Epithelial cell of proximal tubule (primary cell): ENCODE measurements around the gene NHLH1. TPM values are rescaled to one million over a fixed set of nuclear protein-coding genes. Genes with fewer than 3 reads are reported as not detected.

Source experiments
- DNase-seq: peaks from one replicate; pipeline ENCODE4 v3.0.0-alpha.2; 2011; ENCODE audit warnings: low read depth
- H3K4me3 ChIP-seq: 2 replicates; pipeline ENCODE4 v1.5.1; 2011; ENCODE audit warnings: low read depth, mild to moderate bottlenecking, low read length
- CTCF ChIP-seq: conservative IDR thresholded peaks from 2 replicates; pipeline ENCODE4 v1.5.1; 2012; ENCODE audit warnings: low read depth, mild to moderate bottlenecking, low read length
- total RNA-seq: library from RNA; depleted of rRNA; stranded (reverse); fragments of >200 nt; gene quantifications from 2 replicates; pipeline ENCODE4 v1.2.3, GENCODE V29; 2015

Gene NHLH1
- total RNA-seq, 1 donor from 2014 or later: not detected

DNA sequence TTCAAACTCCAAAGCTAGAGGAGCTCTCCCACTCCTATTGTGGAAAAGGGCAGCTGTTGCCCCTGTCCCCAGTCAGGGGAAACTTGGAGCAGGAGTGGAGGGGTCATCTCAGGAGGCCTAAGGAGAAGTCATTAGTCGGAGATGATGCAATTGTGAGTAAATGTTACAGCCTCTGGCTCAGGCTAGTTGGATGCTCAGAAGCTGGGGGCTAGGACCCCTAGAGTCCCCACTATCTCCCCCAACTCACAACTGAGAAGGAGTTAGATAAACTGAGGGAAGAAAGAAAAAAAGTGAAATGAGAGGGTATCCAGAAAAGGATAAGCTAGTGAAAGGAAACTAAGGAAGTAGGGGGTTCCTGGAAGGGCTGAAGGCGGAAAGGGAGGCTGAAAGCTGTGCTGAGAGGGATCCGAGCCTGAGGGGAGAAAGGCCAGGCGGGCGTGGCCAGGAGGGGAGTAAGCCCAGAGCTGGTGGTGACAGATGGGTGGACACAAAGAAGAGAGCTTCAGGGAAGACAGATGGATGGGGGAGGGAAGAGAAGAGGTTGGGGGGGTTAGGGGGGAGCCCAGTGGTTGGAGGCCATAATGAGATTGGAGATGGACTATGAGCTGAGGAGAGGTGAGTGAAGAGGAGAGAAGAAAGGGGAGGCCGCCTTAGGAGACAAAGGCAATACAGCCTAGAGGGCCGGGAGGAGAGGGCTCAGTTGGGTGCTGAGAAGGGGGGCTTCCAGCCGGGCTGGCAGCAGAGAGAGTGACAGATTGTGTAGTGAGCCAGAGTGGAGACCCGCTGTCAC is 4.5 kb upstream of the NHLH1 start:
- no peak for DNase-seq
- no peak for TF ChIP-seq CTCF
- no peak overlapping the region for H3K4me3 ChIP-seq

DNA sequence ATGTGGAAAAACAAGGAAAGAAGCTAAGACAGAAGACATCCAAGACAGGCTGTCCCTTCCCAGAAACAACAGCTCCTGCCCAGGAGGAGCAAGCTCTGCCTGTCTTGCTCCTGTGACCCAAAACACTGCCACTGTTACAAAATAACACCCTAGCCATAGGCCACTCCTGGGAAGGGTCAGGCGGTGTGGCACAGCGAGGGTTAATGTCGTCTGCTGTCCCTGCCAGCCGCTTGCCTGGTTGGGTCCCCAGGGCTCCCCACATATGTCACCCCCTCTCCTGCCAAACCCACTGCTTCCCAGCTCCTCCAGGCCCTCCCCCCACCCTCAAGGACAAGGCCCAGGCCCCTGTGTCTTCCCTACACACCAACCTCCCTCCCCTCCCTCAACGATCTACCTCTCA is 3.9 kb upstream of the NHLH1 start:
- no peak for DNase-seq
- no peak overlapping the region for H3K4me3 ChIP-seq
- TF ChIP-seq CTCF: no peak

DNA sequence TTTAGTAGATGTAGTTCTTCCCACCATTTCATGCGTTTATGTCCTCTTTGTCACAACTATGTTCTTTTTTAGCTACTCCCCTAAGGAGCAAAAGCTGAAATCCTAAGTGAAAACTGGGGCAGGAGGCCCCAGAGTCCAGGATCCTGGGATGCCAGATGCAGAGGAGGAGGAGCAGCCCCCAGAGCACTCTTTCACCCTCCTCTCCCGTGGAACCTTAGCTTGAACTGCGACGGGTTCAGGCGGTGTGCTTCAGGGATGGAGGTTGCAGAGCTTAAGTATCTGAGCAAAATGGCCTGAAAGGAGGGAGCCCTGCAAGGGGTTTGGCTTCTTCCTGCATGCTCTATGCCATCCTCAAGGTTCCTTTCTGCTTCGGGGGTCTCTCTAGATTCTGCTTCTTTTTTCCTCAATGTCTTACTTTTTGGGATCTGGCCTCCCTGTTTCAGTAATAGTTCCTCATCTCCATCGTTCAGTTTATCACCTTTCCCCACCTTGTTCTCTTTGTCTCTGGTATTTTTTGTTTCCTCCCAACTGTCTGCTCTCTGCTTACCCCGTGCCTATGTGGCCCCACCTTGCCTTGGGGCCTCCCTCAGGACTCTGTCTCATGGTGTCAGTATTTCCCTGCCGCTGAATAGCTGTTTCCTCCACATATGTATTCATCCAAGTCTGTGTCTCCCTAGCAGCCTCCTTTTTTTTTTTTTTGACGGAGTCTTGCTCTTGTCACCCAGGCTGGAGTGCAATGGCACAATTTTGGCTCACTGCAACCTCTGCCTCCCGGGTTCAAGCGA is 2.7 kb upstream of the NHLH1 start:
- no peak for TF ChIP-seq CTCF
- DNase-seq: no peak
- no peak overlapping the region for H3K4me3 ChIP-seq

- no peak for DNase-seq
- no peak overlapping the region for H3K4me3 ChIP-seq
- no peak for TF ChIP-seq CTCF
Observed at GRCh38 chr1:160365325-160365724, 1.5 kb upstream of the NHLH1 start.

DNA sequence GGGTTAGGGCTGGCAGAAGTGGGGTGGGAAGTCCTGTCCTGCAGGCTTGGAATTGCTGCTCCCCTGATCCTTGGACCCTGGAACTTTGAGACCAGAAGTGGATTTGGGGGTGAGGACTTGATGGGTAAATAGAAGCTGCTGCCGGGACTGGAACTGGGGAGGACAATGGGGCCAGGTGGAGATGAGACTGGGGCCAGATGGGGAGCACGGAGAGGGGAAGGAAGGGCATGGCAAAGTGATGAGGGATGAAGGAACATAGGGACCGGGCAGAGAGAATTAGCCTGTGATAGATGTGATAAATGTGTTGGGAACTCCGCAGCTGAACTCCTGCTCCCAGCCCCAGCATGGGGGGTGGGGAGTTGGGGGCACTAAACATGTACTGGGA is 637 bp downstream of the NHLH1 start:
- DNase-seq: no peak
- H3K4me3 ChIP-seq: no peak overlapping the region
- TF ChIP-seq CTCF: no peak

- DNase-seq: no peak
- TF ChIP-seq CTCF: no peak
- H3K4me3 ChIP-seq: no peak overlapping the region
Observed at GRCh38 chr1:160367934-160368923, 1.4 kb downstream of the NHLH1 start.
